Endothelial cell of hepatic sinusoid (primary cell): ENCODE results near the gene ILKAP.

Experiments used
- in situ Hi-C: cut with HindIII; loops from 2 replicates; pipeline ENCODE4 v1.10.0; 2017; ENCODE audit warnings: low sequenced_read_pairs

ILKAP gene

DNA sequence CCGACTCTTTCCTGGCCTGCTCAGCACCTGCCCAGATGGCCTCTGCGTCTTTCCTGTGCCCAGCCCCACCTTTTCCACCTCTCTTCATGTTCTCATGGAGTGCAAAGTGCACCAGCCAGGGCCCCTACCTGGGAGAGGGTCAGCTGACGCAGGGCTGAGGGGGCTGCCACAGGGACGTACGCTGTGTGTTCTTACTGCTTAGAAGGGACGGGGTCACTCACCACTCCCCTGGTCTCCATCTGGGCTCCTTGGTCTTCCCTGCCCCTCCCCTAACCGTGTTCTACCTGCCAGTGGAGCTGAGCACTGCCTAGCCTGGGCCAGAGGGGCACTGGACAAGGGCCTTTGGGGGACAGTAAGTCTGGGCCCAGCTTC lies 36.2 kb downstream of the ILKAP start:
- in situ Hi-C loops = no loop called here

DNA sequence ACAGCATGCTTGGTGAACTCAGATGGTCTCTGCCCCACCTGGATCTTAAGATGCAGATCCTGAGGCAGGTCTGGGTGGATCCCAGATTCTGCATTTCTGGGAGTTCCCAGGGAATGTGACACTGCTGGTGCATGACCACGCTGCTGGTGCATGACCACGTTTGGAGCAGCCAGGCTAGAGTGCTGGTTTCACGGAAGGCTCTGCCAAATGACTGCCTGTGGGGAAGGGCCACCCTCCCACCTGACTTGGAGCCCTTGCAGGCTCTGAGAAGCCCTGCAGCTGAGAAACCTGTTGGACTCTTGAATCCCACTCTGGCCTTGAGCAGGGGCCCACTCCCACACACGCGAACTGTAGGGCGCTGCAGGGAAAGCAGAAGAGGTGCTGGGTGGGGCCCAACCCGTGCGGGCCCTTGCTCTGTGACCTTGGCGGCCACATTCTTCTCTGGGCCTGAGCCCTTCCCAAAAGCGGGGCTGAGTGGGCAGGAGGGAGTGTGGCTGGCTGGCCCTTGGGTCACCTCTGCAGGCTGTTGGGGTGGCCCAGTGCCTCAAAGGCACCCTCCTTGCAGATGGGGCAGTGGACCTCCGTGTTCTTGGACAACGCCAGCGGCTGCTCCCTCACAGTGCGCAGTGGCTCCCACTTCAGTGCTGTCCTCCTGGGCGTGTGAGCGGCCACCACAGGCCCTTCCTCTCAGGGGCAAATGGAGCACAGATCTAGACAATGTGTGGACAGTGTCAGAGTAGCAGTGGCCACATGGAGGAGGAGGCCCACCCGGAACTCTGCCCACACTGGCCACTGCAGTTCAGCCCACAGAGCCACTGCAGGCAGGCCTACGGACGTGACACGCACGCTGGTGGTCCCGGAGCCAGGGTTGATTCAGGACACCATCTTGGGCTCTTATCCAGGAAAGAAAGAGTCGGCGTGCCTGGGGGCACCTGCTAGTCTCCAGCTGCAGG lies 36.8 kb downstream of the ILKAP start:
- in situ Hi-C loops = no loop called here

DNA sequence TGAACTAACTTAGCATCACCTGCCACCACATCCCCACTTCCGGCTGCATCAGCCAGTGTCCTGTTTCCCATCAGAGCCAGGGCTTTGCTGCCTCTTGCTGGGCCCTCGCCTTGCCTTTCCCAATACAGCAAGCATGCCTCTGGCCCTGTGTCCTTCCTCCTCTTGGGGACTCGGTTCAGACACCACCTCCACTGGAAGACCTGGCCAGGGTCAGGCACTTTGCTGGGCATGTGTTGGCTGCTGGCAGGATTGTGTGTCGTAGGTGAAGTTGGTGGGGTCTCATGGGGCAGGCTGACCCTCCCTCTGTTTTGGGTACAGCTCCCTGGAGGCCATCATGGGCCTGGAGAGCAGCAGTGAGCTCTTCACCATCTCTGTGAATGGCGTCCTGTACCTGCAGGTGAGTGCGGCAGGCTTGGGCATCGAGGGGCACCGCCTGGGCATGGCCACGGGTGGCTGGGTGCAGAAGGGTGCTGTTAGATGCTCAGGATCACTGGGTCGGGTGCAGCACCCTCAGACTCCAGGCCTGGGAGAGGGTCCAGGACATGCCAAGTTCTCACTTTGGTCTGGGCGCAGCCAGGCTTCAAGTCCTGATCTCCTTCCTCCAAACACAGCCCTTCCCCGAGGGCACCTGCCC lies 38.1 kb downstream of the ILKAP start:
- in situ Hi-C loops = no loop called here

DNA sequence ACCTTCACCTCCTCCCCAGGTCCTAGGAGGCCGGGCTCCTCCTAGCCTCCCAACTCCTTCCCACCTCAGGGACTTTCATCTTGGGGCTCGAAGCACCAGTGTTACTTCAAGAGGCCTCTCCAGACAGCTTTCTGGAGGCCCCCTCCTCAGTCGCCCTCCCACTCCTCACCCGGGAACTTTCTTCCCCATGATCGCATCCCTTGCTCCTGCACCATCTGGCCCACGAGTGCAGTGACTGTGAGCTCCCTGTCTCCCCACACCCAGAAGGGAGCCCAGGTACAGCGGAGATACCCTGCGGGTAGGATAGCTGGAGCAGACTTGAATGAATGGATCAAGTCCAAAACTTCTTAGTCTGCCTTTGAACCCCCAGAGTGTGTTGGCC lies 38.6 kb downstream of the ILKAP start:
- in situ Hi-C loops = no loop called here

DNA sequence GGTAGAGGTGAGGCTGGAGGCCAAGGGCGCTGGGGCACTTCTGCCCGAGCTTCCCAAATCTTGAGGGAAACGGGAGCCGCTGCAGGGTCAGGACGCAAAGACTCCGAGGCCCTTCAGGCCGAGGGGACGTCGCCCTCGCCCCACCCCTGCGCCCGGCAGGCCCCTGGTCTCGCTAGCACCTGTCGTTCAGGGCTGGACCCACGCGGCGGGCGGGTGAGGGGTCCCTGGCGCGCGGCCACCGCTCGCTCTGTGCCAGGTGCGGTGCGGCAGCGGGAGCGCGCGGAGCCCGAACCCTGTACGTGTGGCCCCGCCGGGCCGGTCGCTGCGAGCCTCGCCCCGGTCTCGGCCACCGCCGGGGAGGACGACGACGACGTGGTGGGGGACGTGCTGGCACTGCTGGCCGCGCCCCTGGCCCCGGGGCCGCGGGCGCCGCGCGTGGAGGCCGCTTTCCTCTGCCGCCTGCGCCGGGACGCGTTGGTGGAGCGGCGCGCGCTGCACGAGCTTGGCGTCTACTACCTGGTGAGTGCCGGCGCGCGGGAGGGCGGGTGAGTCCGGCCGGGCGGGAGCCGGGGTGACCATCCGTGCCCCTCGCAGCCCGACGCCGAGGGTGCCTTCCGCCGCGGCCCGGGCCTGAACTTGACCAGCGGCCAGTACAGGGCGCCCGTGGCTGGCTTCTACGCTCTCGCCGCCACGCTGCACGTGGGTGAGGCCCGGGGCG lies 39.9 kb downstream of the ILKAP start:
- in situ Hi-C loops = no loop called here

DNA sequence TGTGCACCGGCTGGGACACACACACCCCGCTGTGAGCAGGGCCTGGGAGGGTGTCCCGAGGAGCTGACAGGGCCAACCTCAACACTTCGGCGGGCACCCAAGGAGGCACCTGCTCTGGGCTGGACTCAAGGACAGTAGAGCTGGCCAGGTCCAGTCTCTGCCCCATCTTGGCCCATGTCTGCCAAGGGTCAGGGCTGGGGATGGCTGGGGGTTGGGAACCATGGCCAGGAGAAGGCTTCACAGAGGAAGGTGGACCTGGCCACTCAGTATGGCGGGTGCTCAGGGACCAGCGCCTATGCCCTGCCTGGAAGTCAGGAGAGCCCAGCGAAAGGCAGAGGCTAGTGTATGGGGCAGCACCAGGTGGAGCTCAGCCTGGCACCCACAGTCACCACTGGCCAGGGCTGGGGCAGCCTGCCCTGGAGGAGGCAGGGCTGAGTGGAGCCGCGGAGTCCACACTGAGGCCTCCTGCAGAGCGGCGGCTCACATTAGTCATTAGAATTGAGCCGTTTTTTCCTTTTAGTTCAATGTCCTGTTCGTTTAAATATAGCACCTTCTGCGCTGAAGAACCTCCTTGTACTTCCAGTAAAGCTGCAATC lies 40.6 kb downstream of the ILKAP start:
- in situ Hi-C loops = no loop called here

DNA sequence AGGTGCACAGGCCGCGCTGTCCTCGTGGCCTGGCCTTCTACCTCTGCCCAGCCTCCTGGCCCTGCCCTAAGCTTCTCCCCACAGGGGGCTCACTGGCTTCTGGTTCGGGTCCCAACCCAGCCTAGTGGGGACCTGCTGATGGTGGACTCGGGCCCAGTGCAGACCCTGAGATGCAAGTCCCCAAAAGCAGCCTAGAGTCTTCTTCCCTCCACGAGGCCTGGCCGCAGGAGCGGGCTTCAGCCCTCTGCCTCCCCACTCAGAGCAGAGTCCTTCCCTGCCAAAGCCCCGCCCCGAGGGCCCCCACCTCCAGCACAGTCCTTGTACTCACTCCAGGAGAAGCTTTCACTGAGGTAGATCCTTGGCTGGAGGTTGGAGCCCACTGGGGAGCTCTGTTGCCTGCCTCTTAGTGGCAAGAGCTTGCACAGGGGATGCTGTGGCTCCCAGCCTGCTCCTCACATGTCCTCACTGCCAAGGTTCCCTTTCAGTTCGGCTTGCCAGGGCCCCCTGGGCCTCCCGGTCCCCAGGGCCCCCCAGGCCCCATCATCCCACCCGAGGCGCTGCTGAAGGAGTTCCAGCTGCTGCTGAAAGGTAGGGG lies 41.1 kb downstream of the ILKAP start:
- in situ Hi-C loops = no loop called here

DNA sequence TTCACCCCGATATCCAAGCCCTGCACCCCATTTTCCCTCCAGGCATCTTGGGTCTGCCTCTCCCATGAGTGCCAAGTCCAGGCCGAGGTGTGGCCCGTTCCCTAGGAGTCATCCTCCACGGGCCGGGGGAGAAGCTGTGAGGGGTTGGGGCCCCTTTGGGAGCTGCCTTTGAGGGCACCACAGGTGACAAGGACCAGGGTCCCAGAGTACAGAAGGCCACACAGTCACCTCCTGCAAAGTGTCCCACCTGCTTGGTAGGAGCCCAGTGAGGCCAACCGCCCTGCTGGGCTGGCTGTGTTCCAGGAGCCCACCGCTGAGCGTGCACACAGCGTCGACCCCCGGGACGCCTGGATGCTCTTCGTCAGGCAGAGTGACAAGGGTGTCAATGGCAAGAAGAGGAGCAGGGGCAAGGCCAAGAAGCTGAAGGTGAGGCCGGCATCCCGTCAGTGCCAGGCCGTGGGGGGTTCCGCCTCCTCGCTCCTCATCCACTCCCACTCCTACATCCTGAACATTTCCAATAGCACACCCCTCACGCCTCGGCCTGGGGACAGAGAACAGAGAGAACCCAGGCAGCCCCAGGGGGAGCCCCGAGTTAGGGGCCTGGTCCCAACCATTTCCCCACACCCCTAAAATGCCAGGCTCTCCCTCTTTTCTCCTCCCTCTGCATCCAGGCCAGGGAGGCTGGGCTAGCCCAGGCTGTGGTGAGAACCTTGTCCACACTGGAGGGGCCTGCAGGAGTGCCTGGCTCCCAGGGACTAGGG lies 42.0 kb downstream of the ILKAP start:
- in situ Hi-C loops = no loop called here

DNA sequence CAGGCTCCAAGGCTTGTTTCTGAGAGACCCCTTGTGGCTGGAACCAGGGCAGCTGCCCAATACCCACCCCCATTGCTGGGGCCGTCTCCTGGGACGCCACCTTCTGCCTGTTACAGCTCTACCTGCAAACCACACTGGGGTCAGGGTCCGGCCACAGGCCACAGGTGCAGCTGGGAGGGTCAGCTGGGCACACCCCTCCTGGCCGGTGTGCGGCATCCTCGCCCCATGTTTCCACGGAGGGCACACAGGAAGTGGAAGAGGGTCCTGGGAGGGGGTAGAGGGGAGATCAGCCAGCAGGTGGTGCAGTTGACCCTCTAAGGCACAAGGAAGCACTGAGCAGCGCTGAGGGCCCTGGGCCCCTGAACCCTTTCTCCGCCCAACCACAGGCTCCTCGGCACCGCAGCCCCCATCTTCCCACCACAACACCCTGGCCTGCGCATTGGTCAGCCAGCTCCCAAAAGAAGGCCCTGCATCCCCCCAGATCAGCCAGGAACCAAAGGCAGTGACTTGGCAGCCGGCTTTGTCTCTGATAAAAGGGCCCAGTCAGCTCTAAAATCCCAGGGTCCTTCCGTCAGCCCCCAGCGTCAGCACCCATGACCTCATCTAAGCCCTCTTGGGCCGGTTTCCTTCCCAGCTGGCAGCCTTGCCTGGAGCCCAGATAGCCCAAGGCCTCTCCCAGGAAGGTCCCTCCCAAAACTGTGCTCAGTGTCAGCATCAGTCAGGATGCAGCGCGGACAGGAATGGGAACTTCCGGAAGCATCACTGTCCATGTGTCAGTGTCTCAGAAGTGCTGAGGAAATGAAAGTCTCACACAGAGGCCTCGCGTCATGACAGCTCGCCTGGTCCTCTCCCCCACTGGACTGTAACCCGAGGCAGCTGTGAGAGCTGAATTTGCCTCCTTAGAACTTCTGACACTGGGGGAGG lies 43.0 kb downstream of the ILKAP start:
- in situ Hi-C loops = no loop called here

DNA sequence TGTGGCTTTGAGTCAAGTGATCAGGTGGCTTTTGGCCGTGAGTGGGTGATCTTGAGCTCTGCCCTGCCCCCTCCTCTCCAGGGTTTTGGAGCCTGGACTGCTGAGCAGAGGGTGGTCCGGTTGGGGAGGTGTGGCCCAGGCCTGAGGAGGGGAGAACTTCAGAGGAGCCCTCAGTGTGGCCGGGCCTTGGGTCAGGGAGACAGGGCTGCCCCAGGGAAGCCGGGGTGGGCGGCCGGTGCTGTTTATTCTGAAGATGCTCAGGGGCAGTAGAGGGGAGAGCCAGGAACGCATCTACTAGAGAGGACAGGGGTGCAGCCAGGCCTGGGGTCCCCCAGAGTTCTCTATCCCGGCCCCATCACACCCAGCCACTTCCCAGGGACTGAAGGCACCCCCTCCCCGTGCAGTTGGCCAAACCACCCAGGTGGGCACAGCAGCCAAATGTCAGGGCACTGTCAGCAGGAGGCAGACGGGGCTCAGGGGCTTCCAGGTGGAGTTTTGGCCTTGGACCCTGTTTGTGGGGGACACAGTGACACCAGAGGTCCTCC lies 43.8 kb downstream of the ILKAP start:
- in situ Hi-C loops = no loop called here

DNA sequence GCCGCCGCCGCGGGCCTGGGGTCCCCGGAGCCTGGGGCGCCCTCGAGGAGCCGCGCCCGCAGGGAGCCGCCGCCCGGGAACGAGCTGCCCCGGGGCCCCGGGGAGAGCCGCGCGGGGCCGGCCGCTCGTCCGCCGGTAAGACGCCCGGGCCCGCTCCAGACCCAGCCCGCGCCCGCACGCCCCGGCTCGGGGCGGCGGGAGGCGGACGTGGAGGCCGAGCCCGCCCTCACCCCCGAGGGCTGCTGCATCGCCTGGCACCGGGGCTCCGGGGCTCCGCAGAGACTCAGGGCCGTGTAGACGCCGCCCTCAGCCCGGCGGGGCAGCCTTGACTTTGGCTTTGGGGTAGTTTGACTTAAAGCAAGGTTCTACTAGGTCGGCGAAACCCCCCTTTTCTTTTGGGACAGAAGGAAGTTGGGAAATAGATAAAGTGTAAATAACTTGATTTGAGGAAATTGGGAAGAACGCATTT lies 44.4 kb downstream of the ILKAP start:
- in situ Hi-C loops = no loop called here

DNA sequence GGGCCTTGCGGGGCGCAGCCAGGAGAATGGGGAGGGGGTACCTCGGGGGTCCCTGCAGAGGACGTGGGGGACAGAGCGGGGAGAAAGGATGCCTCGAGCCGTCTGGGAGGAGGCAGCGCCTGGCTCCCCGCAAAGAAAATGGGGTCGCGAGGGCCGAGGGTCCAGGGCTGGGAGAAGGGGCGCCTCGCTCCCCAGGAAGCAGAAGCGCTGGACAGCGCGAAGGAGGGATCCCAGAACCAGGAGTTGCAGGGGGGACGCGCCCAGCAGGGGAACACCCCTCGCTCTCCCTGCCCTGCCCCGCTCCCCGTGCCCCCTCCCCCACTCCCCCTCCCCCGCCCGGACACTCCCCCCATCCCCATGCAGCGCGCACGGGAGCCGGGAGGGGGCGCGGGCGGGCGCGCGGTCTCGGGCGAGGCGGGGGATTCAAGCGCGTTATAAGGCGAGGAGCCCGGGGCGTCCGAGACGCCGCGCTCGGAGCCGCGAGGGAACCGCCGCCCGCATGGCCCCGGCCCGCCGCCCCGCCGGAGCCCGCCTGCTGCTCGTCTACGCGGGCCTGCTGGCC lies 44.9 kb downstream of the ILKAP start, which contains the start of gene ERFE:
Gene ERFE (plus strand): TSS at position 462 of the 562 bp plus-strand sequence. CDS start 38 bp downstream, at position 500.
- in situ Hi-C loops = no loop called here

DNA sequence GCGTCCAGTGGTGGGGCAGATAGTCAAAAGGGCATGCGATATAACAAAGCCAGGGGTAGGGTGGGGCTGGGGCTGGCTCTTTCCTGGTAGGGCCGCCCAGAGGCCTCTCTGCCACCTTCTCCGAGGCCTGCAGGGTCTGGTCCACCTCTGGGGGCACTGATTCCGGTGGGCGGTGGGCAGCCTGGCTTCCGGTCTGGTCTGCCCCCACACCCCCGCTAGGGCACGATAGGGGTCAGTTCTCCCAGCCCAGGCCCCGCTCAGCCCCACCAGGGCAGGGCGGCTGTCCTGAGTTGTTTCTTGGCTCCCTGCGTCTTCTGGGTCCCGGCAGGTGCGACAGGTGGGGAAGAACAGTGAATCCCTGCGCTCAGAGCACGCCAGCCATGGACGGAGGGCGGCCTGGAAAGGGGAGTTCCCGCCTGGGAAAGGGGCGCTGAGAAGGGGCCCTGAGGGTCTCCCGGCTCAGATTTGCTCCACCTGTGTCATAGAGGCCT lies 45.4 kb downstream of the ILKAP start:
- in situ Hi-C loops = no loop called here

DNA sequence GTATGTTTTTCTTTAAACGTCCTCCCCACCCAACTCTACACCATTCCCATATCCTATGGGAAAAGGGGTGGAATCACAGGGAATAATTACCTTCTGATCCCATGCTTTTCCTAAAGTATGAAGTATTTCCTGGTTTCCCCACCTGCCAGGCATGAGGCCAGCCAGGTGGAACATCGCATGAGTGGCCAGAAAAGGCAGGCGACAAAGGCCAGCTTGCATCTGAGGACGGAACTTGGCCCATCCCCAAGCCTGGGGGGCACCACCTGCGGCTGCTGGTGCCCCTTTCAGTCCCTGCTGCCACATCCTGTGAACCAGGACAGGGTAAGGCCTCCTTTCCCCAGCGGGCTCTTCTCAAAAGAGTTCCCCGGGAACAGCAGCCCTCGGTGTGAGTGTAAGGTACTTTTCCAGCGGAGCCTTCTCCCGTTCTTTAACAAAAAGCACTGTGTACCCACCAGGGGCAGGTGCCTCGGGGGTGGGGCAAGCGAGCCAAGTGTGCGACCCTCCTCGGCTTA lies 45.9 kb downstream of the ILKAP start:
- in situ Hi-C loops = no loop called here

DNA sequence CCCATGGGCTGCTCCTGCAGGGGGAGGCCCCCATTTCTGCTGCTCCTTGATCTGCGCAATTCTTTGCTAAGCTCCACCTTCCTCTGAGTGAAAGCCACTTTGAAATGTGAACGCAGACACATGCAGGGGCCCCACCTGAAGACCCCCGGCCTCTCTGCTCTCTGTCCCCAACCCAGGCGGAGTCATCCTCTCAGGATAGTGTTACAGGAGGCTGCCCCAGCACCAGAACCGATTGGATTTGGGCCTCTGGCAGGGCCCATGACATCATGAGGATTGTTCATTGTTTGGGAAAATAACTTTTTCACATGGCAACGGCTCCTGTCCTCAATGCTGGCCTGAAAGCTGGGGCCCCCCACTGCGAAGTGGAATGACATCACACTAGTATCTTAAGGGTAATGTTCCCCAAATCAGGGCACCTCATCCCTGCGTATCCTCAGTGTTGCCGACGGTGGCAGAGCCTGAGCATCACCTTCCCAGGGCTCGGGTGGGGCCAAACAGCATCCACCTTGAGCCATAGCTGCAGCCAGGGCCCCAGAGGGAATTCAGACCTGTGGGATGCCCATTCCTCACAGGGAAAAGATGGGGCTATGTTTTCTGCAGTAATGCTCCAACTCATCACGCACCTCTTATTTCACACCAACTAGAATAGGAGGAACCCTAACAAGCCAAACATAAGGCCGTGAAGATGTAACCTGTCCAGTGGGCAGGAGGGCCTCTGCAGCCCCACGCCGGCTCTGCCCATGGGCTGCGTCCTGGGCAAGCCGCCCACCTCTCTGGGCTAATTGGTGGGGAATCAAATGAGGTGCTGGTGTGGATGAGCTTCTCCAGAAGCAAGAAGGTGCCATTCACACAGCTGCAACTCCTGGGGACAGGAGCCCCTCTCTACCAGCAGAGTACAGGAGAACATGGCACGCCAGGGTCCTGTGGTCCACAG lies 47.5 kb downstream of the ILKAP start:
- in situ Hi-C loops = no loop called here

DNA sequence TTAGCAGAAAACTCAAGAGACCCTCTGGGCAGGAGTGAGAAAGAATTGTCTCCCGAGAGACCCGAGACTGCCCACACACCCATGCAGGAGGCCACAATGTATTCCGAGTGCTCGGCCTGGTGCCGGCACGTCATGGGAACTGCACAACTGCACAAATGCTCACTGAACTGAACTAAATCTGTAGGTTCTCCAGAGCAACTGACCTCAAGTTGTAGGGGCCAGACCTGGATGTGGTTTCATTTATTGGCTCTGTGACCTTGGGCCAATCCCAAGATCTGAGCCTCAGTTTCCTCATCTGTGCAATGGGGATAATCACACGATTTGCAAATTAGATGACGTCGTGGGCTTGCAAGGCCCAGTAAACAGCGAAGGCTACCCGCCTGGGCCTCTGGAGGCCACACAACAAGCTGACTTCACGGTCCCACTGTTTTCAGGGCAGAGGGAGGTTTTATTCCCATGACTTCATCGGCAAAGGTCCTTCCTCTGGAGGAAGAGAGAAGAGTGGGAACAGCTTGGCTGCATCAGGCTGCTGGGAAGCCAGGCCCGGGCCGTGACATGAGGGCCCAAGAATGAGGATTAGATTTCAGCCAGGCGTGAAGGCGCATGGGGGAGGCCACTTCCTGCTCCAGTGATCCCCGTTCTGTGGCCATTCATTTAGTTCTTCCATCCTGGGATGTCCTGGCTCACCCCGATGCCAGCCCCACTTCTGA lies 48.3 kb downstream of the ILKAP start:
- in situ Hi-C loops = no loop called here
